ENCODE results near the gene WLS. TPM values are rescaled to one million over a fixed set of nuclear protein-coding genes. Genes with fewer than 3 reads are reported as not detected.
A peak's percentile ranks its signal among the peaks of the same experiment; 100 is the strongest.

The WLS gene
- total and polyA plus RNA-seq, 2 donors (not counting 1 experiment from before 2014, with no cell fraction given): 156 to 269 TPM

DNA sequence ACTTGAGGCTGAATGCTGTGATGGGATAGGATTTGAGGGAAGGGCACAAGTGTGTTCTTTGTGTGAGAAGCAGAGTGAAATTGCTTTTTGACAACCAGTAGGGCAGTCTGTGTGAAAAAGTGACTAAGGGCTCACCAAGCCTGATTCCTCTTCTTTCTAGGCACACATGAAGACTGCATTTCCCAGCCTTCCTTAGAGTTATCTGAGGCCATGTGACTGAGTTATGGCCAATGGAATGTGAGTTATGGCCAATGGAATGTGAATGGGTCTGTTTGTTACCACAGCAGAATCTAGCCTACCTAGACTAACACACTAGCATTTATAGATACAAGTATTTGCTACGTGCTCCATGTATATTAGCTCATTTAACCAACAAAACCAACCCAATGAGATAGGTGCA, 146.6 kb downstream of the WLS start:
- H3K36me3 ChIP-seq (ENCODE audit: control insufficient read depth, insufficient read depth, low read length): no peaks in the 10 kb centered on the region
- no peaks in the 10 kb centered on the region for H3K9me3 ChIP-seq (ENCODE audit: control insufficient read depth, insufficient read depth, low read depth, low read length)
- no peak overlapping the region for H3K4me2 ChIP-seq (ENCODE audit: extremely low read depth, insufficient read depth, low read length)
- no peaks in the 10 kb centered on the region for H3K79me2 ChIP-seq (ENCODE audit: control insufficient read depth, insufficient read depth, low read length)
- H3K4me3 ChIP-seq (replicated peaks in 1 of 4; ENCODE audit: control extremely low read depth in 1 of 4, insufficient read depth in 1 of 4, low read depth in 3 of 4, low read length in 4 of 4): no peak overlapping the region
- H3K27me3 ChIP-seq (ENCODE audit: control insufficient read depth, insufficient read depth, low read length): no peaks in the 10 kb centered on the region
- H3K9ac ChIP-seq (ENCODE audit: insufficient read depth, low read length): no peak overlapping the region
- no peak for TF ChIP-seq EZH2 (IDR thresholded peaks at IDR 0.05; ENCODE audit: low read length, missing control alignments)
- TF ChIP-seq, protein P1, sequence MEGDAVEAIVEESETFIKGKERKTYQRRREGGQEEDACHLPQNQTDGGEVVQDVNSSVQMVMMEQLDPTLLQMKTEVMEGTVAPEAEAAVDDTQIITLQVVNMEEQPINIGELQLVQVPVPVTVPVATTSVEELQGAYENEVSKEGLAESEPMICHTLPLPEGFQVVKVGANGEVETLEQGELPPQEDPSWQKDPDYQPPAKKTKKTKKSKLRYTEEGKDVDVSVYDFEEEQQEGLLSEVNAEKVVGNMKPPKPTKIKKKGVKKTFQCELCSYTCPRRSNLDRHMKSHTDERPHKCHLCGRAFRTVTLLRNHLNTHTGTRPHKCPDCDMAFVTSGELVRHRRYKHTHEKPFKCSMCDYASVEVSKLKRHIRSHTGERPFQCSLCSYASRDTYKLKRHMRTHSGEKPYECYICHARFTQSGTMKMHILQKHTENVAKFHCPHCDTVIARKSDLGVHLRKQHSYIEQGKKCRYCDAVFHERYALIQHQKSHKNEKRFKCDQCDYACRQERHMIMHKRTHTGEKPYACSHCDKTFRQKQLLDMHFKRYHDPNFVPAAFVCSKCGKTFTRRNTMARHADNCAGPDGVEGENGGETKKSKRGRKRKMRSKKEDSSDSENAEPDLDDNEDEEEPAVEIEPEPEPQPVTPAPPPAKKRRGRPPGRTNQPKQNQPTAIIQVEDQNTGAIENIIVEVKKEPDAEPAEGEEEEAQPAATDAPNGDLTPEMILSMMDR (conservative IDR thresholded peaks at IDR 0.05 in 1 of 2, IDR thresholded peaks at IDR 0.05 in 1 of 2; ENCODE audit: low read depth in 1 of 2, low read length in 2 of 2): no peak
- H4K20me1 ChIP-seq (ENCODE audit: control insufficient read depth, extremely low read depth, insufficient read depth, low read length): no peaks in the 10 kb centered on the region
- DNase-seq (ENCODE audit: low read depth in 2 of 2): peak in 1 of 2 donors; percentile 20
- H3K4me1 ChIP-seq (ENCODE audit: control insufficient read depth, extremely low read depth, insufficient read depth, low read length): no peaks in the 10 kb centered on the region
- no peak overlapping the region for H2AFZ ChIP-seq (ENCODE audit: low read length)
- no peak overlapping the region for H3K27ac ChIP-seq (ENCODE audit: insufficient read depth, low read length)

- Histone ChIP-seq H3K4me2 (ENCODE audit: extremely low read depth, insufficient read depth, low read length) (no peak overlapping the region), H3K9ac (ENCODE audit: insufficient read depth, low read length) (no peak overlapping the region), H3K9me3 (ENCODE audit: control insufficient read depth, insufficient read depth, low read depth, low read length) (no peaks in the 10 kb centered on the region), H3K36me3 (ENCODE audit: control insufficient read depth, insufficient read depth, low read length) (no peaks in the 10 kb centered on the region), H3K4me1 (ENCODE audit: control insufficient read depth, extremely low read depth, insufficient read depth, low read length) (no peaks in the 10 kb centered on the region), H3K27me3 (ENCODE audit: control insufficient read depth, insufficient read depth, low read length) (no peaks in the 10 kb centered on the region), H3K79me2 (ENCODE audit: control insufficient read depth, insufficient read depth, low read length) (no peaks in the 10 kb centered on the region), H2AFZ (ENCODE audit: low read length) (no peak overlapping the region), H4K20me1 (ENCODE audit: control insufficient read depth, extremely low read depth, insufficient read depth, low read length) (no peaks in the 10 kb centered on the region), H3K4me3 (replicated peaks in 1 of 4; ENCODE audit: control extremely low read depth in 1 of 4, insufficient read depth in 1 of 4, low read depth in 3 of 4, low read length in 4 of 4) (no peak overlapping the region), H3K27ac (ENCODE audit: insufficient read depth, low read length) (no peak overlapping the region)
- no peak for TF ChIP-seq EZH2 (IDR thresholded peaks at IDR 0.05; ENCODE audit: low read length, missing control alignments)
- TF ChIP-seq, protein P1 (conservative IDR thresholded peaks at IDR 0.05 in 1 of 2, IDR thresholded peaks at IDR 0.05 in 1 of 2; ENCODE audit: low read depth in 1 of 2, low read length in 2 of 2): no peak
- no peak for DNase-seq (ENCODE audit: low read depth in 2 of 2)
These were observed 148.6 kb downstream of the WLS start for GRCh38 chr1:68083686-68084085.

GRCh38 chr1:68081775-68082283, 150.5 kb downstream of the WLS start:
- H3K79me2 ChIP-seq (ENCODE audit: control insufficient read depth, insufficient read depth, low read length): no peaks in the 10 kb centered on the region
- peak in 1 of 2 donors; percentile 54 for DNase-seq (ENCODE audit: low read depth in 2 of 2)
- H3K9ac ChIP-seq (ENCODE audit: insufficient read depth, low read length): no peak overlapping the region
- no peak overlapping the region for H2AFZ ChIP-seq (ENCODE audit: low read length)
- no peak overlapping the region for H3K4me3 ChIP-seq (replicated peaks in 1 of 4; ENCODE audit: control extremely low read depth in 1 of 4, insufficient read depth in 1 of 4, low read depth in 3 of 4, low read length in 4 of 4)
- H3K27me3 ChIP-seq (ENCODE audit: control insufficient read depth, insufficient read depth, low read length): no peaks in the 10 kb centered on the region
- H3K4me1 ChIP-seq (ENCODE audit: control insufficient read depth, extremely low read depth, insufficient read depth, low read length): no peaks in the 10 kb centered on the region
- H4K20me1 ChIP-seq (ENCODE audit: control insufficient read depth, extremely low read depth, insufficient read depth, low read length): no peaks in the 10 kb centered on the region
- H3K9me3 ChIP-seq (ENCODE audit: control insufficient read depth, insufficient read depth, low read depth, low read length): no peaks in the 10 kb centered on the region
- no peaks in the 10 kb centered on the region for H3K36me3 ChIP-seq (ENCODE audit: control insufficient read depth, insufficient read depth, low read length)
- TF ChIP-seq, protein P1 (conservative IDR thresholded peaks at IDR 0.05 in 1 of 2, IDR thresholded peaks at IDR 0.05 in 1 of 2; ENCODE audit: low read depth in 1 of 2, low read length in 2 of 2): no peak
- TF ChIP-seq EZH2 (IDR thresholded peaks at IDR 0.05; ENCODE audit: low read length, missing control alignments): no peak
- H3K4me2 ChIP-seq (ENCODE audit: extremely low read depth, insufficient read depth, low read length): no peak overlapping the region
- H3K27ac ChIP-seq (ENCODE audit: insufficient read depth, low read length): no peak overlapping the region

Measured in fibroblast of lung (primary cell).